HG03558 (cell line): Measurements from ENCODE around the gene TTC33.
A peak's percentile ranks its signal among the peaks of the same experiment; 100 is the strongest.

Experiments
- ATAC-seq: cut with Tn5 transposase; IDR thresholded peaks from one replicate; pipeline ENCODE4 v1.9.1; 2021; ENCODE audit warnings: moderate number of reproducible peaks; ENCODE audit not compliant: unreplicated experiment; ENCODE audit errors: extremely low read depth

TTC33 gene

GRCh38 chr5:40551496-40552491 lies 204.0 kb downstream of the TTC33 start:
- ATAC-seq = no peak

- ATAC-seq = no peak
These were observed 205.3 kb downstream of the TTC33 start for GRCh38 chr5:40550481-40550880.

GRCh38 chr5:40549616-40550015 lies 206.1 kb downstream of the TTC33 start:
- ATAC-seq = no peak

GRCh38 chr5:40547994-40548575 lies 207.7 kb downstream of the TTC33 start:
- ATAC-seq = no peak

GRCh38 chr5:40547557-40547956 lies 208.2 kb downstream of the TTC33 start:
- no peak for ATAC-seq

- no peak for ATAC-seq
These were observed 215.5 kb downstream of the TTC33 start for GRCh38 chr5:40540301-40540700.

GRCh38 chr5:40524677-40525076 lies 231.1 kb downstream of the TTC33 start:
- ATAC-seq = no peak

- no peak for ATAC-seq
These were observed 233.8 kb downstream of the TTC33 start for GRCh38 chr5:40521925-40522324.

GRCh38 chr5:40521108-40521785 lies 234.5 kb downstream of the TTC33 start:
- no peak for ATAC-seq

GRCh38 chr5:40518485-40518917 lies 237.3 kb downstream of the TTC33 start:
- ATAC-seq = no peak

GRCh38 chr5:40515476-40515875 lies 240.3 kb downstream of the TTC33 start:
- no peak for ATAC-seq

GRCh38 chr5:40514976-40515375 lies 240.8 kb downstream of the TTC33 start:
- ATAC-seq = no peak

- ATAC-seq = no peak
These were observed 244.0 kb downstream of the TTC33 start for GRCh38 chr5:40511801-40512200.

- ATAC-seq = no peak
These were observed 248.7 kb downstream of the TTC33 start for GRCh38 chr5:40507095-40507494.

- ATAC-seq = no peak
These were observed 250.7 kb downstream of the TTC33 start for GRCh38 chr5:40505031-40505430.

- no peak for ATAC-seq
These were observed 252.3 kb downstream of the TTC33 start for GRCh38 chr5:40503439-40503838.

- ATAC-seq = peak; percentile 55
These were observed 253.0 kb downstream of the TTC33 start for GRCh38 chr5:40502736-40503135.

- no peak for ATAC-seq
These were observed 253.9 kb downstream of the TTC33 start for GRCh38 chr5:40501711-40502444.

- no peak for ATAC-seq
These were observed 256.1 kb downstream of the TTC33 start for GRCh38 chr5:40499518-40500273.

GRCh38 chr5:40499007-40499406 lies 256.8 kb downstream of the TTC33 start:
- ATAC-seq = no peak
